ENCODE data around the gene CLEC18B. TPM values are rescaled to one million over a fixed set of nuclear protein-coding genes. Genes with fewer than 3 reads are reported as not detected.
"Not testable (repeated sequence)": the region's sequence is repeated elsewhere in the genome, so short reads cannot be mapped to it uniquely, and the experiment has no call there.

CLEC18B gene
- total RNA-seq, 1 donor from 2014 or later = 3.4 TPM

DNA sequence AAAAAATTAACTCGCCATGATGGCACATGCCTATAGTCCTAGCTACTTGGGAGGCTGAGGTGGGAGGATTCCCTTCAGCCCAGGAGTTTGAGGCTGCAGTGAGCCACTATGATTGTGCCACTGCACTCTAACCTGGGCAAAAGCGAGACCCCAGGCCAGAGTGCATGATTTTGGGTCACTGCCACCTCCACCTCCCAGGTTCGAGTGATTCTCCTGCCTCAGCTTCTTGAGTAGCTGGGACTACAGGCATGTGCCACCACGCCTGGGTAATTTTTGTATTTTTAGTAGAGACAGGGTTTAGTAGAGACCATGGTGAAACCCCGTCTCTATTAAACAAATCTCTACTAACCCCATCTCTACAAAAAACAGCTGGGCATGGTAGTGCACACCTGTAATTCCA lies 26.7 kb downstream of the CLEC18B start:
- not testable (repeated sequence) for H4K20me1 ChIP-seq (ENCODE audit: low read depth); H3F3A ChIP-seq (ENCODE audit: low read depth); H3K4me3 ChIP-seq; H3K27me3 ChIP-seq; H3K27me3 Mint-ChIP-seq (ENCODE audit: insufficient read depth, low read depth); H3K9me3 Mint-ChIP-seq; H3K9me3 ChIP-seq (ENCODE audit: low read depth); H2AFZ ChIP-seq (replicated peaks); H3K79me2 ChIP-seq (ENCODE audit: low read depth); H3K36me3 Mint-ChIP-seq; H3K27ac Mint-ChIP-seq; H3K4me2 ChIP-seq; H3K4me3 Mint-ChIP-seq; DNase-seq (ENCODE audit: low spot score); H3K9ac ChIP-seq; H3K36me3 ChIP-seq; H3K4me1 Mint-ChIP-seq; H3K4me1 ChIP-seq; H3K27ac ChIP-seq

DNA sequence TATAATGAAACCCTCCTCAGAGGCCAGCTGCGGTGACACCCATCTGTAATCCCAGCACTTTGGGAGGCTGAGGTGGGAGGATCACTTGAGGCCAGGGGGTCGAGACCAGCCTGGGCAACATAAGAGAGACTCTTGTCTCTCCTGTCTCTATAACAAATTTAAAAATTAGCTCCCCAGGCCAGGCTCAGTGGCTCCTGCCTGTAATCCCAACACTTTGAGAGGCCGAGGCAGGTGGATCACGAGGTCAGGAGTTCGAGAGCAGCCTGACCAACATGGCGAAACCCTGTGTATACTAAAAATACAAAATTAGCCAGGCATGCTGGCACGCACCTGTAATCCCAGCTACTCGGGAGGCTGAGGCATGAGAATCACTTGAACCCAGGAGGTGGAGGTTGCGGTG lies 27.1 kb downstream of the CLEC18B start:
- H3K36me3 Mint-ChIP-seq, H3K9me3 Mint-ChIP-seq: not testable (repeated sequence)

DNA sequence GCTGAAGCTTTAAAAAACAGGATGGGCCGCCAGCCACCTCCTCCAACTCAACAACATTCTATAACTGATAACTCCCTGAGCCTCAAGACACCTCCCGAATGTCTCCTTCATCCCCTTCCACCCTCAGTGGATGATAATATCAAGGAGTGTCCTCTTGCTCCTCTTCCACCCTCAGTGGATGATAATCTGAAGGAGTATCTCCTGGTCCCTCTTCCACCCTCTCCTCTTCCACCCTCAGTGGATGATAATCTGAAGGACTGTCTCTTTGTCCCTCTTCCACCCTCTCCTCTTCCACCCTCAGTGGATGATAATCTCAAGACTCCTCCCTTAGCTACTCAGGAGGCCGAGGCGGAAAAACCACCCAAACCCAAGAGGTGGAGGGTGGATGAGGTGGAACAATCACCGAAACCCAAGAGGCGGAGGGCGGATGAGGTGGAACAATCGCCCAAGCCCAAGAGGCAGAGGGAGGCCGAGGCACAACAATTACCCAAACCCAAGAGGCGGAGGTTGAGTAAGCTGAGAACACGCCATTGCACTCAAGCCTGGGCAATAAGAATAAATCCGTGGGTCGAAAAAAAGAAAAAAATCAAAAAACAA lies 29.7 kb downstream of the CLEC18B start:
- not testable (repeated sequence) for H3K4me3 ChIP-seq; H3K4me1 ChIP-seq; H3K4me3 Mint-ChIP-seq; H2AFZ ChIP-seq (replicated peaks); H3K9me3 Mint-ChIP-seq; H3K27me3 Mint-ChIP-seq (ENCODE audit: insufficient read depth, low read depth); H3K27ac ChIP-seq; DNase-seq (ENCODE audit: low spot score); H3K9me3 ChIP-seq (ENCODE audit: low read depth); H3K79me2 ChIP-seq (ENCODE audit: low read depth); H3F3A ChIP-seq (ENCODE audit: low read depth); H3K36me3 ChIP-seq; H4K20me1 ChIP-seq (ENCODE audit: low read depth); H3K9ac ChIP-seq; H3K27me3 ChIP-seq; H3K4me2 ChIP-seq; H3K36me3 Mint-ChIP-seq; H3K27ac Mint-ChIP-seq; H3K4me1 Mint-ChIP-seq

More for the DNA sequence above, 27.1 kb downstream of the CLEC18B start:
- not testable (repeated sequence) for H3K4me1 Mint-ChIP-seq; H3K9me3 ChIP-seq (ENCODE audit: low read depth); H3K79me2 ChIP-seq (ENCODE audit: low read depth); H3K36me3 ChIP-seq; H3K4me3 Mint-ChIP-seq; DNase-seq (ENCODE audit: low spot score); H3K4me2 ChIP-seq; H3K4me1 ChIP-seq; H3K27ac Mint-ChIP-seq; H3K9ac ChIP-seq; H4K20me1 ChIP-seq (ENCODE audit: low read depth); H3K27me3 Mint-ChIP-seq (ENCODE audit: insufficient read depth, low read depth); H3K27ac ChIP-seq; H3K4me3 ChIP-seq; H2AFZ ChIP-seq (replicated peaks); H3F3A ChIP-seq (ENCODE audit: low read depth); H3K27me3 ChIP-seq

DNA sequence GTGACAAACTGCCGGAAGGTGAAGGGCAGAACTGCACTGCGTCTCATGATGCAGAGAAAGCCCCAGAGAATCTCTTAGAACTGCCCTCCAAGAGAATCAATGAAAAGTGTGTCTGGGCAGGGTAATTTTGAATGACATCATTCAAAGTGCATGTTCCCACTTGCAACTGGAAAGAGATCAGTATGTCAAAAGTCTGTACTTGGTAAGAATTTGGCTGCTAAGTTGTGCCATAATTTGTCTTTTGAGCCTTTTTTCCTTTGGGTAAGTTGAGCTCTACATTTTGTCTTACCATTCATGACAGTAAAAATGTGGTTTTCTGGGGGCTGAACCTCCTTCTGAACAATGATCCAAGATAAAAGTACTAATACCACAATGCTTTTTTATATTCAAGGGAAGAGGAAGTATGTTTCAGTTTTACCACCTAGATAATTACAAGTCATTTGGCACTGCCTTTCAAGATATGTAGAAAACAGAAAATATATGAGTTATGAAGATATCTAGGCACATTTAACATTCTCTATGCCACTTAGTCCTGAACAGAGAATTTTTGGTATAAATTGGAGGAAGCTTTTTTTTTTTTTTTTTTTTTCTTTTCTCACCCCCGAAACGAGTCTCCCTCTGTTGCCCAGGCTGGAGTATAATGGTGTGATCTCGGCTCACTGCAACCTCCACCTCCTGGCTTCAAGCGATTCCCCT lies 38.8 kb downstream of the CLEC18B start:
- H2AFZ ChIP-seq (replicated peaks); DNase-seq (ENCODE audit: low spot score); H3K36me3 ChIP-seq; H3K4me3 Mint-ChIP-seq; H3K4me1 Mint-ChIP-seq; H3F3A ChIP-seq (ENCODE audit: low read depth); H3K79me2 ChIP-seq (ENCODE audit: low read depth); H3K9me3 ChIP-seq (ENCODE audit: low read depth); H3K9ac ChIP-seq; H3K4me1 ChIP-seq; H4K20me1 ChIP-seq (ENCODE audit: low read depth); H3K27ac Mint-ChIP-seq; H3K36me3 Mint-ChIP-seq; H3K27ac ChIP-seq; H3K9me3 Mint-ChIP-seq; H3K27me3 Mint-ChIP-seq (ENCODE audit: insufficient read depth, low read depth); H3K4me2 ChIP-seq; H3K4me3 ChIP-seq; H3K27me3 ChIP-seq: not testable (repeated sequence)

DNA sequence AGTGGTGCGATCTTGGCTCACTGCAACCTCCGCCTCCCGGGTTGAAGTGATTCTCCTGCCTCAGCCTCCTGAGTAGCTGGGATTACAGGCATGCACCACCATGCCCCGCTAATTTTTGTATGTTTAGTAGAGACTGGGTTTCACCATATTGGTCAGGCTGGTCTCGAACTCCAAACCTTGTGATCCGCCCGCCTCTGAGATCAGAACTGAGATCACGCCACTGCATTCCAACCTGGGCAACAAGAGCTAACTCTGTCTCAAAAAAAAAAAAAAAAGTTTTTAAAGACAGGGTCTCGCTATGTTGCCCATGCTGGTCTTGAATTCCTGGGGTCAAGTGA lies 47.5 kb downstream of the CLEC18B start:
- not testable (repeated sequence) for H3K4me3 ChIP-seq; H3K4me1 Mint-ChIP-seq; DNase-seq (ENCODE audit: low spot score); H3K27me3 ChIP-seq; H4K20me1 ChIP-seq (ENCODE audit: low read depth); H3K9me3 ChIP-seq (ENCODE audit: low read depth); H3K4me3 Mint-ChIP-seq; H3K36me3 Mint-ChIP-seq; H3K27me3 Mint-ChIP-seq (ENCODE audit: insufficient read depth, low read depth); H2AFZ ChIP-seq (replicated peaks); H3K4me2 ChIP-seq; H3F3A ChIP-seq (ENCODE audit: low read depth); H3K27ac ChIP-seq; H3K9ac ChIP-seq; H3K4me1 ChIP-seq; H3K79me2 ChIP-seq (ENCODE audit: low read depth); H3K9me3 Mint-ChIP-seq; H3K36me3 ChIP-seq; H3K27ac Mint-ChIP-seq
